ENCODE data around the gene SELENOI.
"Not testable (repeated sequence)": the region's sequence is repeated elsewhere in the genome, so short reads cannot be mapped to it uniquely, and the experiment has no call there.

SELENOI gene

DNA sequence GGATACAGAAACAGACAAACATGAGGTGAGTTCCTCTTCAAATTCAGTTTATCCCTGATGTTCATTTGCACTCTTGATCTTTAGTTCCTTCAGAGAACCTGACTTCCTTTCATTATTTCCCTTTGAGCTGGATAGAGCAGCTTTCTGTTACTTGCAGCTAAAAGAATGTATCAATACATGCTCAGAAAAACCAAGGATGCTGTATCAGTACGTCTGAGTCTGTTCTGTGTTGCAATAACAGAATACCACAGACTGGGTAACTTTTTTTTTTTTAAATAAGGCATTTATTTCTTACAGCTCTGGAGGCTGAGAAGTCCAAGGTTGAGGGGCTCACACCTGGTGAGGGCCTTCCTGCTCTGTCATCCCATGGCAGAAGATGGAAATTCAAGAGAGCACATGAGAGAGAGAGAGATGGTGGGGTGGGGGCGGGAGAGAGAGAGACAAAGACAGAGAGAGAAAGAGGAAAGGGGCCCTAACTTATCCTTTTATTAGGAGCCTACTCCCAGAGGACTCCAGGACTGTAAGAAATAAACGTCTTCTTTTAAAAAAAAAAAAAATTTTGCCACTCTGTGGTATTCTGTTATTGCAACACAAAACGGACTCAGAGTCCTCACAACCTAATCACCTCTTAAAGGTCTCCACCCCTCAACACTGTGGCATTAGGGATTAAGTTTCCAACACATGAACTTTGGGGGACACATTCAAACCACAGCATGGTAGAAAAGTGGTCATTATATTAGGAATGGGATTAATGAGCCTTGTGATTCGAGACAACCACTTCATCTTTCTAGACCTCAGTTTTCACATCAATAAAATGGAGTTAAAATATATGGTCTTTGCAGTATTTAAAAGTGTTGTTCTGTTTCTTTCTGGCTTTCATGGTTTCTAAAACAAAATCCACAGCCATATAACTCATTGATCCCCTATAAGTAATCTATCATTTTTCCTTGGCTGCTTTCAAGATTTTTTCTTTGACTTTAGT lies 18.4 kb upstream of the SELENOI start:
- DNase-seq, result no peak

DNA sequence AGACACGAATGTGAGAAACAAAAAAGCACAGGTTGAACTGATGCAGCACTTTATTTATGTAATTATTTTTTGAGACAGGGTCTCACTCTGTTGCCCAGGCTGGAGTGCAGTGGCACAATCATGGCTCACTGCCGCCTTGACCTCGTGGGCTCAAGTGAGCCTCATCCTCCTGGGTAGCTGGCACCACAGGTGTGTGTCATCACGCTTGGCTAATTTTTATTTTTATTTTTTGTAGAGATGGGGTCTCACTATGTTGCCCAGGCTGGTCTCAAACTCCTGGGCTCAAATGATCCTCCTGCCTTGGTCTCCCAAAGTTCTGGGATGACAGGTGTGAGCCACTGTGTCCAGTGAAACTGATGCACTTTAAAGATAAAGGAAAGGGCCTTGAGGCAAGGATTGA lies 16.9 kb upstream of the SELENOI start:
- DNase-seq, result not testable (repeated sequence)

DNA sequence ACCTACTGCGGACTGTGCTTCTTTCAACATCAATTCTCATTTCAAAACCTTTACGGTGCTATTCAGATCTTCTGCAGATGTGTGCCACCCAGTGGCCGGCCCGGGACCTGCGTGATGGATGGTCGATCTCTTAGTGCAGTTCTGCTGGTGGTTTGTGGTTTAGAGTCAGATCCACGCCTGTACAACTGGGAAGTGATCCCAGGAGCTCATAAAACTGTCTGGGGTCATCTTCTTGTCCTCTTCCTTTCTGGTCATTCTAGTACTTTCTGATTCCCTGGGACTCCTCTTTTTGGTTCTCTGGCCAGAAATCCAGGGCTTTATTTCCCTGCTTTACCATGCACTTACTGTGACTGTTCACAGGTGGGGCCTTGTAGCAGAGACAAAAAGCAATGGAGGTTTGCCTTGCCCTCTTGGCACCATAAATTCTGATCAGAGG lies 15.8 kb upstream of the SELENOI start:
- peak; percentile 93 for DNase-seq

DNA sequence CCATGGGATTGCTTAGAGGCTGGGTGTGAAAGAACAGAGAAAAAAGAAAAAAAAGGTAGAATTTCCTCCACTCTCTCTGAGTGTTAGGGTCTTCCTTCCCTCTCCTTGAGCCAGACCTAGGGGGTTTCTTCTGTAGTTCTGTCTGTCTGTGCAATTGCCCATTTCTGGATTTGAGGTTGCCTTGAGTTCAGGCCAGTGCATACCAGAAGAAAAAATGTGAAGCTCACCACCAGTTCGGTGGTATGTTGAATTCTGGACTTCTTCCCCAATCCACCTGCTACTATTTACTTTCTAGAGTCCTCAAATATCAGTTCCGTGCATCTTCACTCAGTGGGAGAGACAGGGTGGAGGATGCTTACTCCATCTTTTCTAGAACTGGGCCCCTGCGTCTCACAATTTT lies 15.3 kb upstream of the SELENOI start:
- DNase-seq, result no peak

DNA sequence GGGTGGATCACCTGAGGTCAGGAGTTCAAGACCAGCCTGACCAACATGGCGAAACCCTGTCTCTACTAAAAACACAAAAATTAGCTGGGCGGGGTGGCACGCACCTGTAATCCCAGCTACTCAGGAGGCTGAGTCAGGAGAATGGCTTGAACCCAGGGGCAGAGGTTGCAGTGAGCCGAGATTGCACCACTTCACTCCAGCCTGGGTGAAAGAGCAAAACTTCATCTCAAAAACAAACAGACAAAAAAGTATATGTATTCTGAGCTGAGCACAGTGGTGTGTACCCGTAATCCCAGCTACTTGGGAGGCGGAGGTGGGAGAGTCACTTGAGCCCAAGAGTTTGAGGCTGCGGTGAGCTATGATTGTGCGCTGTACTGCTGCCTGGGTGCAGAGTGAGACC lies 14.6 kb upstream of the SELENOI start:
- DNase-seq, result not testable (repeated sequence)

DNA sequence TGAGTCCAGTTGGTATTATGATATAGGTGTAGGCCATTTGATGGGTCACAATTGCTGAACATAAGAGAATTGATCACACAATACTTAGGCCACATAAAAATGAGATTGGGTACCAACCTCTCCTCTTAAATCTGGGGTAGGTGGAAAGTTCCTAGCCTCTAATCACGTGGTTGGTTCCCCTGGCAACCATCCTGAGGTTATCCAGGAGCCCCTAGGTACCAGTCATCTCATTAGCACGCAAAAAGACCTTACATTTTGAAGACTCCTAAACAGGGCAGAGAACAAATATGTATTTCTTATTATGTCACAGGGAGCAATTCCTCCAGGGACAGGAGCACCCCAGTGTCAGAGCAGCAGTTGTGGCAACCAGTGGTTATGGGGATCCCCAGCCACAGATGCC lies 12.7 kb upstream of the SELENOI start:
- no peak for DNase-seq

DNA sequence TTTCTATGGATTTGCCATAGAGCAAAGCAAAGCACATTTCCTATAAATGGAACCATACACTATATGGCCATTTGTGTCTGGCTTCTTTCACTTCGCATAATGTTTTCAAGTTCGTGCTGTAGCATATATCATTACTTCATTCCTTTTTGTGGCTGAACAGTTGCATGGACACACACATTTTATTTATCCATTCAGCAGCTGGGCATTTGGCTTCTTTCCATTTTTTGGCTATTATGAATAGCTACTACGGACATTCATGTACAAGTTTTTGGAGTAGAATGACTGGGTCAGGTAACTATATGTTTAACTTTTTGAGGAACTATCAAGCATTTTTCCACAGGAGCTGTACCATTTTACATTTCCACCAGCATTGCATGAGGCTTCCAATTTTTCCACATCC lies 10.7 kb upstream of the SELENOI start:
- no peak for DNase-seq

DNA sequence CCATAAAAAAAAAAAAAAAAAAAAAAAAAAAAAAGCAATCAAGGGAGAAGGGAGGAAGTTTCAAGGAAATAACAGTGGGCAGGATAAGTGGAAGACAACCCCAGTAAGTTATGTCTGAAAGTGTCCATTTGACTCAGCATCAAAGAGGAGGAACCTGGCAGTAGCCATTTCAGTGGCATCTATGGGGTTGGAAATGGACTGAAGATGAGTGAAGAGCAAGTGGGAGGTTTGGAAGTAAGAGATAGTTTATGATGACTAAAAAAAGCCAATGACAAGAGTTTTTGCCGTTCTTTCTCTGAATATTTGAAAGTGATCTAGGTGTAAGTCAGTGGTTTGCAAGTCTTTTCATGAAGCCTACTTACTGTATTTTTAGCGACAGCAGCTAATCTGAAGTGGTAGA lies 9.2 kb upstream of the SELENOI start:
- no peak for DNase-seq

DNA sequence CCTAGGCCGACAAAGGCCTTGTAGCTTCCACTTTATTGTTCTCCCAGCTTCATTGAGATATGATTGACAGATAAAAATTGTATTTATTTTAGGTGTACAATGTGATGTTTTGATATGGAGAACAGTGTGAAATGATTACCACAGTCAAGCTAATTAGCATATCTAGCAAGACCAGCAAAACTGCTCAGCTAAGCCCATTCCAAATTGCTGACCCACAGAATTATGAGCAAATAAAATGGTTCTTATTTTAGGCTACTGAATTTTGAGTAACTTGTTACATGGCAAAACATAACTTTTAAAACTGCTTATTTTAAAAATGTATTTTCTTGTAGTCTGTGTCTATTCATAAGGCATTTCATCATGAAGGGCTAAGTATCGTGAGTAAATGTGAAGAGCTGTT lies 8.6 kb upstream of the SELENOI start:
- DNase-seq, result no peak

DNA sequence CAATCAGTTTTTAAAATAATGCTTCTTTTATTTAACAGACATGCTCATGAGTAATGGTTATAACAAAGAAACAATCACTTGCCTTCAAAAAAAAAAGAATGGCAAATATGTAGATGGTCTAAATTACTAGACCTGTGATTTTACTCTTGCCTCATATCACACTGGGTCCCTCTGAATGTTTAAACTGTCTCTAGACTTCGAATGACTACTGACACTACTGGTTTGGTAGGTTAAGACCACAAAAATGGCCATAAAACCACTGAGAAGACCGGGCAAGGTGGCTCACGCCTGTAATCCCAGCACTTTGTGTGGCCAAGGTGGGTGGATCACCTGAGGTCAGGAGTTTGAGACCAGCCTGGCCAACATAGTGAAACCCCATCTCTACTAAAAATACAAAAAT lies 5.1 kb upstream of the SELENOI start:
- DNase-seq, result no peak

DNA sequence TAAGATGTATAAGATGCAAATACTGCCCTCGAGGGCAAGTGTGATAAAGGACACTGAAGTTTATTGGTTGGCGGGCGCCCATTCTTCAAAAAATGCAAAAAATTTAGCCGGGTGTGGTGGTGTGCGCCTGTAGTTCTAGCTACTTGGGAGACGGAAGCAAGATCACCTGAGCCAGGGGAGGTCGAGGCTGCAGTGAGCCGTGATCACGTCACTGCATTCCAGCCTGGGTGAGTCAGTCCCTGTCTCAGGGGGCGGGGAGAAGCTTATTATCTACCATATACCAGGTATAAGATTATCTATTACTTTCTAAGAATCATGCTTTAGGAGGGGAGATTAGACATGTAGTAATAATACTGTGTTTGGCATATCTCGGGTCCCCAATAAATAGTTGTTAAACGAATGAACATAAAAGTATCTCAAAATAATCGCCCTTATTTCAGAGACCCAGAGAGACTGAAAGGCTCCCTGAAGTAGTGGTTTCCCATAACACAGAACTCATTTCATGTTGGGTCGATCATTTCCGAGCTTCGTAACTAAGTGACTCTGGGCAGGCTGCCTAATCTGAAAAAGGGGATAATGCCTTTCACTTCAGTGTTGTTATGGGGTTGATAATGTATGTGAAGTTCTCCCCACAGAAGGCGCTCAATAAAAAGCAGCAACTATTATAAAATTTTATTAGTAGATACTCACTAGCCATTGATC lies 1.2 kb upstream of the SELENOI start:
- DNase-seq, result peak; percentile 74

DNA sequence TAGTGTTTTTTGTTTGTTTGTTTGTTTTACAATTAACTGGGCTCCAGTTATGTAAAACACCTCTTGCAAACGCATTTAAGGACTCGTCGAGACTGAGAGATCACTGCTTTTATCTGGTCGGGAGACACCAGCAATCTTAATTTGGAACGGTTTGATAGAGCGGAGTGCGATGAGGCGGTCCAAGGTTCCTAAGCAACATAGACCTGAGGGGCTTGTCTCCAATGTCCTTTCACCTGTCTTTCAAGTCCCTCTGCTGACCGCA lies 729 bp upstream of the SELENOI start:
- DNase-seq, result no peak

DNA sequence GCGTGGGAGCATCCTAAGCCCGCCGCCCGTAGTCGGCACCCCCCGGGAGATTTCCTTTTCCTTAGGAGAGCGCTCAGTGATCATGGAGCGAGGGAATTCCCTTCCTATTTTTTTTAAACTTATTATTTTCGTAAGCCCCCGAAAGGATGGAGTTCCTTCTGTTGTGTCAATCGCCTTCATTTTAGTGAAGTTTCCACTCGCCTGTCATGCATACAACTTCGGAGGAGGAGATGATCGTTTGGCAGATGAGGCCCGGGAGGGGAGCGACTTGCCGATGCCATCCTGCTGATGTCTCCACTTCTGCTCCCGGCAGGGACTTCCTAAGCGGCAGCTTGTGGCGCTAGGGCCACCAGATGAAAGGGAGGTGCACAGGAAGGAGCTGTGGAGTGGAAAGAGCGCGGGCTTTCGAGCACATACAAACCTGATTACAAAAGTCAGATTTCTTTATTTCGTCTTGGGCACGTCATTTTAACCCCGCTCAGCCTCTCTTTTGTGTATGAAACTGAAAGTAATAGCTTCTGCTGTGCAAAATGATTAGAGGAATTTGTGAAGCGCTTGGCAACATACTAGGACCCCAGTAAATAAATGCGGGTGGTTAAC lies 611 bp downstream of the SELENOI start, which contains the start of gene ADGRF3:
ADGRF3 (minus strand) TSS at position 336 of the 600 bp plus-strand sequence. CDS start 555 bp downstream, outside the sequence.
- peak; percentile 88 for DNase-seq

DNA sequence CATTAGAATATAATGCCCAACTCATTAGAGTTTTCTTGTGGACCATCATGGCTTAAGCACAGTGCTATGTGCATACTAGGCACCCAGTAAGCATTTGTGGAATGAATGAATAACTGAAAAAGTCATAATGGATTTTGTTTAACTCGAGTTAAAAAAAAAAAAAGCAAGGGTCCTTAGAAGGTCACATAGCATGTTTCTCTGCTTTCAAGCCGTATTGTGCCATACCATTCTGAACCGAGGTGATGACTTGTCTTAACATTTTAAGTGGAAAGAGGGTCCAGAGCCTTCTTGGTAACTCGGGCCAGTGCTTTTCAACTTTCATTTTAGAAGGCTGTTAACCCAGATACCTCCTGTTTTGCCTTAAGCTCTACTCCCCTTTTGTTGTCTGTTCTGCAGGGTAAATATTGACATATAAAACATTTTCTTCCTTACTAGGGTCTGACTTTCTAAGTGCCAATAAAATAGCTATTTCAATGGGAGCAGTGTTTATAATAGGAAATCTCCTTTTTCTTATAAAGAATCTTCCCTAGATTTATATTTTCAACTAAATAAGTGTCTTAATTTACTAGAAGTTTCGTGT lies 1.4 kb downstream of the SELENOI start:
- DNase-seq, result no peak

DNA sequence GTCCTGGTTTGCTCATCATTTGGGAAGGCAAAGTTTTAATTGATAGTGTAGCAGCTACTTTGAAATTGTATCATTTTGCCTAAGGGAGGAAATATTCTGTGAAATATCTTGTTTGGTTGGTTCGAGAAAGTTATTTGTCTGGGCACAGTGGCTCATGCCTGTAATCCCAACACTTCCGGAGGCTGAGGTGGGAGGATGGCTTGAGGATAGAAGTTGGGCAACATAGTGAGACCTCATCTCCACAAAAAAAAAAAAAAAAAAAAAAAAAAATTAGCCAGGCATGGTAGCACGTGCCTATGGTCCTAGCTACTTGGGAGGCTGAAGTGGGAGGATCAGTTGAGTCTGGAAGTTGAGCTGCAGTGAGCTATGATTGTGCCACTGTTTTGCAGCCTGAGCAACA lies 3.7 kb downstream of the SELENOI start:
- no peak for DNase-seq

DNA sequence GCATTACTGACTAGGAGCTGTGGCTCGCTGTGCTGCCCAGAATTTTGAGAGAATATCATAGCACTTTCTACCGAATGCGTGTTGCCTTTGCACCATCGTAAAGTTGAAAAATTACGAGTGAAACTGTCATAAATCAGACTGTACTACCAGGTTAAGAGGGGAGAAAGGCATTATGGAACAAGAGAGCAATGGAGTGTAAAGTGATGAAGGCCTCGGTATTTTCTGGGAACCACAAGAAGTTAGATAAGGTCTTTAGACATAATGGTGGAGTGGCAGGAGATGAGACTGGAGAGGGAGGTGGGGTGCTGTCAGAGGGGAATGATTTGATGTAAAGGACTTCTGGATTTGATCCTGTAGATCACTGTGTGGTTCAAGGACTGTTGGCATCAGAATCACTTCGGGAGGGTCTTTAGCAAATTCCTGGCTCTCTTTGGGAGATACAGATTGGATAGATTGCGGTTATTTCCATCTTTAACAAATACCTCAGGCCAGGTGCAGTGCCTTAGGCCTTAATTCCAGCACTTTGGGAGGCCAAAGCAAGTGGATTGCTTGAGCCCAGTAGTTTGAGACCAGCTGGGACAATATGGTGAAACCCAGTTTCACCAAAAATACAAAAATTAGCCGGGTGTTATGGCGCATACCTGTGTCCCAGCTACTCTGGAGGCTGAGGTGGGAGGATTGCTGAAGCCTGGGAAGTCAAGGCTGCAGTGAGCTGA lies 5.6 kb downstream of the SELENOI start:
- no peak for DNase-seq

DNA sequence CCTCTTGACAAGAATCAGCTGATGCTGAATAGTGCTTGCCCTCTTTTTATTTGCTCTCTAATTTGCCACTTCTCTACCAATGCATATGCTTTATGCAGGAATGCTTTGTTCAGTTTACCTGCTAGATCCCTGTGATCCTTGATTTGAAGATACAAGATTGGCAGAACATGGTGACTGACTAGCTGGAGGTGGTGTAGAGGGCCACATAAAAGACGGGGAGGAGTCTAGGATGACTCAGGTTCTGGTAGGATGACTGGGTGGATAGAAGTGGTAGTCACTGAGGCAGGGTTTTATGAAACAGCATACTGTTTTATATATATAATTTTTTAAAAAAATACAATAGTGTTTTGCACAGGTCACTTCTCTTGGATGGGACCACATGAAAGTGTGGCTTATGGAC lies 6.9 kb downstream of the SELENOI start:
- DNase-seq, result no peak

DNA sequence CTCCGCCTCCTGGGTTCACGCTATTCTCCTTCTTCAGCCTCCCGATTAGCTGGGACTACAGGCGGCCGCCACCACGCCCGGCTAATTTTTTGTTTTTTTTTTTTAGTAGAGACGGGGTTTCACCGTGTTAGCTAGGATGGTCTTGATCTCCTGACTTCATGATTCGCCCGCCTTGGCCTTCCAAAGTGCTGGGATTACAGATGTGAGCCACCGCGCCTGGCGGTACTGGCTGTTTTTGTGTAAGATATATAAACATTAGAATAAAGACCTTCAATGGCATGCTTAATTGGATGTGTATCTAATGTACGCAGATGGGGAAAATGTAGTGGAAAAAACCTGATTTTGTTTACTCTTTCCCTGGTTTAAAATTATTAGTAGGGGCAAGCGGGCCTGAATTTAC lies 8.5 kb downstream of the SELENOI start:
- not testable (repeated sequence) for DNase-seq

DNA sequence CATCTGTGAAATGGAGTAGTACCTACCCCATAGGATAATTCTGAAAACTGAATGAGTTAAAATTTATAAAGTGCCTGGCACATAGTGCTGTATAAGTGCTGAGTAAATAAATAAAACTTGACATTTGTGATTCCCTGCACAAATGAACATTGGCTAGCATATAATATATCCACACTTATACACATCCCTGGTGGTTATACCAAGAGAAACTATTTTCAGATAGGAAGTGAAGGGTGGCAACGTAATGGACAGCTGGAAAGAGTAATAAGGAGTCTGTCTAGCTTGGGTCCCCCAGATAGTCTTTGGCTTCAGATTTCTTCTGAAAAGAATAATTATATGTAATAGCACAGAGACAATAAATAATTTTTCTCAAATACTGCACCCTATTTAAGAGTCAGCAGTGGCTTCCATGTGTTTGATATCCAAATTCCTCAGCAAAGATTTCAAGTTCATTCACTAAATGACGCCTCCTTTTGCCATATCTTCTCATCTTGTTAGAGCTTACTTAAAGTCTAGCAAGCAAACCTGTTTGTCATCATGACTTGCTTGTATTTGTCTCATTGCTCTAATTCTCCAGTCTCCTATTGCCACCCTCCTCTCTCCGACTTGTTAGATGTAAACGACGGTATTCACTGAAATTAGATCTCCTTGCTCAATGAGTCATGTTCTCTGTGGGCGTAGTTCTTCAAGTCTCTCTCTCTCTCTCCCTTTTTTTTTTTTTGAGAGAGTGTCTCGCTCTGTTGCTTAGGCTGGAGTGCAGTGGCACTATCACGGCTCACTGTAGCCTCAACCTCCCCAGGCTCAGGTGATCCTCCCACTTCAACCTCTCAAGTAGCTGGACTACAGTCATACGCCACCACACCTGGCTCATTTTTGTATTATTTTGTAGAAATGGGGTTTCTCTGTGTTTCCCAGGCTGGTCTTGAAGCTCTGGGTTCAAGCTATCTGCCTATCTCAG lies 9.4 kb downstream of the SELENOI start:
- no peak for DNase-seq

DNA sequence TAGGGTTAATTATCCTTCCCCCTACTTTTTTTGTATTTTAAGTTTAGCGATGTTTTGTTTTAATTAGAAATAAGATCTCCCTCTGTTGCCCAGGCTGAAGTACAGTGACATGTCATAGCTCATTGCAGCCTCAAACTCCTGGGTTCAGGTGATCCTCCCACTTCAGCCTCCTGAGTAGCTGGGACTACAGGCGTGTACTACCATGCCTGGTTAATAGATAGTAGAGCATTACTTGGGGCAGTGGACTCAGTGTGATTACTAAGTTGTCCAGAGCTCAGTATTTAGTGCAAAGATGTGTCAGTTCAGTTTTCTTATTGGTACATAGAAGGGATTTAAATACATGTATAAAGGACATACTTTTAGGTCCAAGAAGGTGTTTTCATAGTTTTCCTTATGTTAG lies 10.2 kb downstream of the SELENOI start:
- no peak for DNase-seq

DNA sequence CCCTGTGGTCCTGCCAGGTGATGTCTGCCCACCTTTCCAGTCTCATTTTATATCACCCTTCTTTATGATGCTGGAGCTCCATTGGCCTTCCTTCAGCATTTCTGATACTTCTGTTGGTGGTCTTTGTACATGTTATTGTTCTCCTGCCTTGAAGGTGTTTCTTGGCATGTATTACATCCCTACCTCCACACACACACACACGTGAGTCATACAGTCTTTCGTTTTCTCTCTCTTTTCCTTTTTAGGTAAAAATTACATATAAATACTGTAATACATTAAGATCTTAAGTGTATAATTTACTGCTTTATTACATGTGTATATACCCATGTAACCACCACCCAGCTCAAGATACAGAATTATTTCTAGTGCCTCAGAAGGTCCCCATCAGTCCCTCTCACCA lies 10.8 kb downstream of the SELENOI start:
- no peak for DNase-seq

Data from activated effector memory CD4-positive, alpha-beta T cell treated with anti-CD3 and anti-CD28 coated beads, Interleukin-2, amount 50 U/mL, for 16 hours (primary cell).